H9 (cell line): Measurements from ENCODE around the gene PDE3B. TPM values are rescaled to one million over a fixed set of nuclear protein-coding genes. Genes with fewer than 3 reads are reported as not detected.

Experiments
- DNase-seq: peaks from one replicate; pipeline ENCODE4 v3.0.0-alpha.2; 2017
- H2AFZ ChIP-seq: one replicate; pipeline ENCODE4 v1.6.1; 2013; ENCODE audit warnings: mild to moderate bottlenecking, low read length, control low read depth, moderate library complexity
- H2AK5ac ChIP-seq: 2 replicates; pipeline ENCODE4 v1.6.1; 2013; ENCODE audit warnings: low read length, control low read depth, mixed read lengths; ENCODE audit not compliant: insufficient read length
- H2BK120ac ChIP-seq: one replicate; pipeline ENCODE4 v1.6.1; 2013; ENCODE audit warnings: low read depth, mild to moderate bottlenecking, low read length, control low read depth, inconsistent platforms; ENCODE audit not compliant: poor library complexity, severe bottlenecking
- H2BK12ac ChIP-seq: 2 replicates; pipeline ENCODE4 v1.6.1; 2013; ENCODE audit warnings: low read length, control low read depth, mixed read lengths, low read depth; ENCODE audit not compliant: insufficient read length
- H2BK15ac ChIP-seq: 2 replicates; pipeline ENCODE4 v1.6.1; 2013; ENCODE audit warnings: low read depth, low read length, control low read depth
- H2BK20ac ChIP-seq: one replicate; pipeline ENCODE4 v1.6.1; 2013; ENCODE audit warnings: low read depth, mild to moderate bottlenecking, low read length, control low read depth, inconsistent platforms; ENCODE audit not compliant: poor library complexity, severe bottlenecking
- H2BK5ac ChIP-seq: 2 replicates; pipeline ENCODE4 v1.6.1; 2013; ENCODE audit warnings: low read length, control low read depth, mixed read lengths; ENCODE audit not compliant: insufficient read length
- H3K14ac ChIP-seq: 2 replicates; pipeline ENCODE4 v1.6.1; 2013; ENCODE audit warnings: low read length, control low read depth; ENCODE audit not compliant: insufficient read depth
- H3K18ac ChIP-seq: 2 replicates; pipeline ENCODE4 v1.6.1; 2013; ENCODE audit warnings: low read depth, mild to moderate bottlenecking, mixed read lengths, low read length, control low read depth; ENCODE audit not compliant: insufficient read length
- H3K23ac ChIP-seq: 2 replicates; pipeline ENCODE4 v1.6.1; 2013; ENCODE audit warnings: low read length, control low read depth, mixed read lengths, low read depth; ENCODE audit not compliant: insufficient read length
- H3K23me2 ChIP-seq: 2 replicates; pipeline ENCODE4 v1.6.1; 2013; ENCODE audit warnings: low read depth, mild to moderate bottlenecking, mixed read lengths, low read length, control low read depth; ENCODE audit not compliant: insufficient read length, poor library complexity, severe bottlenecking
- H3K27ac ChIP-seq: 2 replicates; pipeline ENCODE4 v1.5.1; 2013; ENCODE audit warnings: low read length, control low read depth, mixed read lengths, low read depth; ENCODE audit not compliant: insufficient read length
- H3K27me3 ChIP-seq: 2 replicates; pipeline ENCODE4 v1.6.1; 2013; ENCODE audit warnings: low read length, control low read depth, inconsistent platforms; ENCODE audit not compliant: insufficient read depth
- H3K4ac ChIP-seq: 2 replicates; pipeline ENCODE4 v1.6.1; 2013; ENCODE audit warnings: low read depth, mild to moderate bottlenecking, control low read depth, inconsistent platforms, low read length, moderate library complexity
- H3K4me1 ChIP-seq: 2 replicates; pipeline ENCODE4 v1.6.1; 2013; ENCODE audit warnings: low read length, control low read depth, inconsistent platforms; ENCODE audit not compliant: insufficient read depth
- H3K4me2 ChIP-seq: 2 replicates; pipeline ENCODE4 v1.6.1; 2013; ENCODE audit warnings: low read length, control low read depth, mixed read lengths; ENCODE audit not compliant: insufficient read length, insufficient read depth
- H3K56ac ChIP-seq: 2 replicates; pipeline ENCODE4 v1.6.1; 2013; ENCODE audit warnings: low read depth, mild to moderate bottlenecking, mixed read lengths, low read length, control low read depth; ENCODE audit not compliant: insufficient read length
- H3K79me1 ChIP-seq: 2 replicates; pipeline ENCODE4 v1.6.1; 2013; ENCODE audit warnings: low read depth, mild to moderate bottlenecking, moderate library complexity, low read length, control low read depth, inconsistent platforms; ENCODE audit not compliant: insufficient read depth, poor library complexity, severe bottlenecking
- H3K79me2 ChIP-seq: 2 replicates; pipeline ENCODE4 v1.6.1; 2013; ENCODE audit warnings: low read length, control low read depth, inconsistent platforms; ENCODE audit not compliant: insufficient read depth
- H3K9ac ChIP-seq: 2 replicates; pipeline ENCODE4 v1.6.1; 2013; ENCODE audit warnings: low read length, control low read depth, mixed read lengths; ENCODE audit not compliant: insufficient read length; ENCODE audit errors: extremely low read depth
- H3K9me3 ChIP-seq: one replicate; pipeline ENCODE4 v1.6.1; 2013; ENCODE audit warnings: low read depth, low read length, inconsistent platforms; ENCODE audit not compliant: control insufficient read depth
- H3T11ph ChIP-seq: one replicate; pipeline ENCODE4 v1.6.1; 2013; ENCODE audit warnings: mild to moderate bottlenecking, low read length, control low read depth, inconsistent platforms
- H4K20me1 ChIP-seq: one replicate; pipeline ENCODE4 v1.6.1; 2013; ENCODE audit not compliant: control insufficient read depth, insufficient read length, insufficient read depth
- H4K5ac ChIP-seq: 2 replicates; pipeline ENCODE4 v1.6.1; 2013; ENCODE audit warnings: low read depth, mild to moderate bottlenecking, mixed read lengths, low read length, control low read depth; ENCODE audit not compliant: insufficient read length
- H4K8ac ChIP-seq: replicated peaks from 2 replicates; pipeline ENCODE4 v1.6.1; 2013; ENCODE audit warnings: low read length, control low read depth, mixed read lengths, low read depth; ENCODE audit not compliant: insufficient read length
- H4K91ac ChIP-seq: 2 replicates; pipeline ENCODE4 v1.6.1; 2013; ENCODE audit warnings: low read depth, mild to moderate bottlenecking, moderate library complexity, mixed read lengths, low read length, control low read depth; ENCODE audit not compliant: insufficient read length
- H3K27ac Mint-ChIP-seq, 3 experiments: 2 replicates in 2 of 3; 3 replicates in 1 of 3; pipeline ENCODE4 v1.8.0; 2020 to 2021; ENCODE audit warnings: mixed read lengths in 3 of 3, mild to moderate bottlenecking in 1 of 3, moderate library complexity in 1 of 3
- H3K27me3 Mint-ChIP-seq: 2 replicates; pipeline ENCODE4 v1.8.0; 2021; ENCODE audit warnings: low read depth, mild to moderate bottlenecking, moderate library complexity, mixed read lengths
- H3K36me3 Mint-ChIP-seq, 3 experiments: 2 replicates in 2 of 3; 3 replicates in 1 of 3; pipeline ENCODE4 v1.8.0; 2020 to 2021; ENCODE audit warnings: low read depth in 3 of 3, mixed read lengths in 3 of 3; ENCODE audit not compliant: insufficient read depth in 1 of 3
- H3K4me1 Mint-ChIP-seq, 2 experiments: 2 replicates each; pipeline ENCODE4 v1.8.0; 2020; ENCODE audit warnings: mixed read lengths in 2 of 2
- H3K4me3 Mint-ChIP-seq, 2 experiments: 2 replicates in 1 of 2; 3 replicates in 1 of 2; pipeline ENCODE4 v1.8.0; 2020 to 2021; ENCODE audit warnings: mild to moderate bottlenecking in 2 of 2, mixed read lengths in 2 of 2, moderate library complexity in 1 of 2
- H3K9me3 Mint-ChIP-seq, 2 experiments: 2 replicates in 1 of 2; 3 replicates in 1 of 2; pipeline ENCODE4 v1.8.0; 2020; ENCODE audit warnings: mild to moderate bottlenecking in 2 of 2, mixed read lengths in 2 of 2, moderate library complexity in 1 of 2
- WGBS: extraction: QIAGEN DNeasy Blood & Tissue Kit; methylation state at CpG from one replicate; pipeline ENCODE4 v1.1.7; 2013; ENCODE audit warnings: missing lambda C conversion rate, low lambda C conversion rate, mixed read lengths; ENCODE audit not compliant: insufficient read length; ENCODE audit errors: extremely low coverage; 5-methylcytosine and 5-hydroxymethylcytosine counted together
- total RNA-seq: library from RNA; stranded (reverse); gene quantifications from 2 replicates; pipeline ENCODE4 v1.2.1, GENCODE V29; 2021
- TF ChIP-seq, protein P1 (sequence below): fragments of 200-600 bp; sonication (generic); conservative IDR thresholded peaks from 3 replicates; pipeline ENCODE4 v1.8.0; 2021; ENCODE audit warnings: antibody characterized with exemption, mild to moderate bottlenecking

PDE3B gene
- total RNA-seq, 1 experiment from 2014 or later = 6.6 TPM

DNA sequence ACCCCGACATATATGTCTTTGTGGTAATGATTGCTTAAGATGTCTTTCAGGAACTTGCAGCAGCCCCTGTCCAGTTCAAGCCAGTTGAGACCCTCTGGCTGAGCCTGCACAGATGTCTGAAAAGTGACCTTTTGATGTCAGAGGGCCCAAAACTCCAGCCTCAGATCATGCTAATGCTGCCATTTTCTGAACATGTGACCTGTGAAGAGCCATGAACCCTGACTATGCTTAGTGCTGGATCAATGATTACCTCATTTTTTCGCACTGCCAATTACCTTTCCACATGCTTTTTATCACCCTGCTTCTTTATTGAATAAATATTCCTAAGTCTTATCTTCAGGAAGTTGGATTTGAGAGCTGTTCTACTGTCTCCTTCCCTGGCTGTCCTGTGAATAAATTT lies 255.3 kb downstream of the PDE3B start:
- H3K27ac Mint-ChIP-seq = no peak overlapping the region; a peak in 1 of 7 replicates
- Histone ChIP-seq H3K14ac (no peak overlapping the region), H3K23me2 (no peaks in the 10 kb centered on the region), H3K27me3 (no peaks in the 10 kb centered on the region), H2AFZ (no peak overlapping the region), H2BK120ac (no peak overlapping the region), H4K91ac (no peak overlapping the region), H2BK15ac (no peak overlapping the region), H3K4me2 (no peak overlapping the region), H3K9ac (no peak overlapping the region), H3K9me3 (no peaks in the 10 kb centered on the region), H3K4ac (no peak overlapping the region), H3K18ac (no peak overlapping the region), H3K56ac (no peak overlapping the region), H3K4me1 (no peaks in the 10 kb centered on the region; the same call in 1 of the 2 replicates), H3T11ph (no peak overlapping the region), H4K5ac (no peak overlapping the region), H2AK5ac (no peak overlapping the region), H2BK5ac (no peak overlapping the region), H4K8ac (no peak overlapping the region), H3K27ac (no peak overlapping the region), H4K20me1 (no peaks in the 10 kb centered on the region), H3K23ac (no peak overlapping the region), H2BK12ac (no peak overlapping the region), H3K79me1 (no peaks in the 10 kb centered on the region), H2BK20ac (no peak overlapping the region), H3K79me2 (no peaks in the 10 kb centered on the region)
- peaks cover 5 to 9% of the 10 kb centered on the region in 2 experiments; a peak in 3 of 4 replicates for H3K4me1 Mint-ChIP-seq
- no peaks in the 10 kb centered on the region for H3K27me3 Mint-ChIP-seq
- DNase-seq = no peak
- TF ChIP-seq, protein P1, sequence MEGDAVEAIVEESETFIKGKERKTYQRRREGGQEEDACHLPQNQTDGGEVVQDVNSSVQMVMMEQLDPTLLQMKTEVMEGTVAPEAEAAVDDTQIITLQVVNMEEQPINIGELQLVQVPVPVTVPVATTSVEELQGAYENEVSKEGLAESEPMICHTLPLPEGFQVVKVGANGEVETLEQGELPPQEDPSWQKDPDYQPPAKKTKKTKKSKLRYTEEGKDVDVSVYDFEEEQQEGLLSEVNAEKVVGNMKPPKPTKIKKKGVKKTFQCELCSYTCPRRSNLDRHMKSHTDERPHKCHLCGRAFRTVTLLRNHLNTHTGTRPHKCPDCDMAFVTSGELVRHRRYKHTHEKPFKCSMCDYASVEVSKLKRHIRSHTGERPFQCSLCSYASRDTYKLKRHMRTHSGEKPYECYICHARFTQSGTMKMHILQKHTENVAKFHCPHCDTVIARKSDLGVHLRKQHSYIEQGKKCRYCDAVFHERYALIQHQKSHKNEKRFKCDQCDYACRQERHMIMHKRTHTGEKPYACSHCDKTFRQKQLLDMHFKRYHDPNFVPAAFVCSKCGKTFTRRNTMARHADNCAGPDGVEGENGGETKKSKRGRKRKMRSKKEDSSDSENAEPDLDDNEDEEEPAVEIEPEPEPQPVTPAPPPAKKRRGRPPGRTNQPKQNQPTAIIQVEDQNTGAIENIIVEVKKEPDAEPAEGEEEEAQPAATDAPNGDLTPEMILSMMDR = no peak
- no peaks in the 10 kb centered on the region for H3K36me3 Mint-ChIP-seq
- H3K4me3 Mint-ChIP-seq = no peak overlapping the region
- WGBS = no CpG with 5 or more reads among the region's 2 CpGs
- no peaks in the 10 kb centered on the region for H3K9me3 Mint-ChIP-seq
